GM23338 (cell line): ENCODE results near the gene CEBPG. TPM values are rescaled to one million over a fixed set of nuclear protein-coding genes. Genes with fewer than 3 reads are reported as not detected.

Experiments used
- ATAC-seq: fragments of 200-7000 bp; cut with Tn5 transposase; 3 replicates; pipeline ENCODE4 v1.9.1; 2020
- DNase-seq: peaks from one replicate; pipeline ENCODE4 v3.0.0-alpha.2; 2015; ENCODE audit warnings: low spot score
- H2AFZ ChIP-seq: fragments of 200-600 bp; sonication (generic); 2 replicates; pipeline ENCODE4 v1.8.0; 2016; ENCODE audit warnings: antibody characterized with exemption, mild to moderate bottlenecking, moderate library complexity
- H3F3A ChIP-seq: fragments of 200-600 bp; sonication (generic); replicated peaks from 2 replicates; pipeline ENCODE4 v1.8.0; 2017; ENCODE audit warnings: antibody characterized with exemption, mixed run types, low read depth
- H3K27ac ChIP-seq: fragments of 200-600 bp; sonication (generic); 2 replicates; pipeline ENCODE4 v1.6.1; 2016; ENCODE audit warnings: low read depth
- H3K27me3 ChIP-seq: fragments of 200-600 bp; sonication (generic); 2 replicates; pipeline ENCODE4 v1.8.0; 2016; ENCODE audit warnings: mild to moderate bottlenecking, mixed run types, moderate library complexity; ENCODE audit not compliant: insufficient read depth
- H3K36me3 ChIP-seq: fragments of 200-600 bp; sonication (generic); 2 replicates; pipeline ENCODE4 v1.8.0; 2016; ENCODE audit warnings: mild to moderate bottlenecking; ENCODE audit not compliant: insufficient read depth
- H3K4me1 ChIP-seq: fragments of 200-600 bp; sonication (generic); 2 replicates; pipeline ENCODE4 v1.8.0; 2016; ENCODE audit warnings: mild to moderate bottlenecking, moderate library complexity; ENCODE audit not compliant: insufficient read depth
- H3K4me2 ChIP-seq: fragments of 200-600 bp; sonication (generic); 2 replicates; pipeline ENCODE4 v1.7.1; 2017; ENCODE audit warnings: mixed run types
- H3K4me3 ChIP-seq: fragments of 200-600 bp; sonication (generic); 2 replicates; pipeline ENCODE4 v1.6.1; 2016; ENCODE audit warnings: mixed run types
- H3K79me2 ChIP-seq: fragments of 200-600 bp; sonication (generic); replicated peaks from 2 replicates; pipeline ENCODE4 v1.8.0; 2017; ENCODE audit warnings: mild to moderate bottlenecking; ENCODE audit not compliant: insufficient read depth
- H3K9me2 ChIP-seq: fragments of 200-600 bp; sonication (generic); 2 replicates; pipeline ENCODE4 v1.8.0; 2017; ENCODE audit not compliant: insufficient read depth
- H4K20me1 ChIP-seq: fragments of 200-600 bp; sonication (generic); replicated peaks from 2 replicates; pipeline ENCODE4 v1.8.0; 2017; ENCODE audit warnings: mild to moderate bottlenecking; ENCODE audit not compliant: insufficient read depth
- H3K27ac Mint-ChIP-seq: 2 replicates; pipeline ENCODE4 v1.8.0; 2020; ENCODE audit warnings: inconsistent platforms, mild to moderate bottlenecking, moderate library complexity, mixed read lengths
- H3K27me3 Mint-ChIP-seq: 3 replicates; pipeline ENCODE4 v1.8.0; 2022; ENCODE audit warnings: low read depth, mild to moderate bottlenecking, moderate library complexity, mixed read lengths, inconsistent platforms; ENCODE audit not compliant: insufficient read depth, poor library complexity
- H3K36me3 Mint-ChIP-seq: 3 replicates; pipeline ENCODE4 v1.8.0; 2021; ENCODE audit warnings: low read depth, mild to moderate bottlenecking, inconsistent platforms, moderate library complexity, mixed read lengths
- H3K4me1 Mint-ChIP-seq: 3 replicates; pipeline ENCODE4 v1.8.0; 2020; ENCODE audit warnings: mild to moderate bottlenecking, inconsistent platforms, mixed read lengths
- H3K4me3 Mint-ChIP-seq: 3 replicates; pipeline ENCODE4 v1.8.0; 2021; ENCODE audit warnings: moderate library complexity, mild to moderate bottlenecking, inconsistent platforms, mixed read lengths
- H3K9me3 Mint-ChIP-seq: 3 replicates; pipeline ENCODE4 v1.8.0; 2020; ENCODE audit warnings: moderate library complexity, mild to moderate bottlenecking, inconsistent platforms, mixed read lengths
- CTCF ChIP-seq, 2 experiments: fragments of 200-600 bp in 1 of 2; sonication (generic) in 1 of 2; conservative IDR thresholded peaks; 2 replicates each; pipeline versions ENCODE4 v1.5.1 to v1.6.1; 2016 to 2017; ENCODE audit warnings: antibody characterized with exemption in 2 of 2, low read depth in 2 of 2, mild to moderate bottlenecking in 2 of 2, moderate library complexity in 1 of 2
- ETS1 ChIP-seq: IDR thresholded peaks from 2 replicates; pipeline ENCODE4 v1.6.1; 2016; ENCODE audit warnings: antibody characterized with exemption
- EZH2 ChIP-seq: fragments of 200-600 bp; sonication (generic); IDR thresholded peaks from one replicate; pipeline ENCODE4 v1.8.0; 2017; ENCODE audit warnings: antibody characterized with exemption, mild to moderate bottlenecking, low read depth; ENCODE audit not compliant: unreplicated experiment
- EZH2phosphoT487 ChIP-seq: fragments of 200-600 bp; sonication (generic); IDR thresholded peaks from one replicate; pipeline ENCODE4 v1.8.1; 2018; ENCODE audit warnings: antibody characterized with exemption; ENCODE audit not compliant: unreplicated experiment
- JUNB ChIP-seq: IDR thresholded peaks from one replicate; pipeline ENCODE4 v1.6.1; 2016; ENCODE audit warnings: antibody characterized with exemption; ENCODE audit not compliant: unreplicated experiment
- NANOG ChIP-seq: IDR thresholded peaks from 2 replicates; pipeline ENCODE4 v1.6.1; 2016; ENCODE audit warnings: antibody characterized with exemption, borderline replicate concordance
- POLR2AphosphoS5 ChIP-seq: IDR thresholded peaks from 2 replicates; pipeline ENCODE4 v1.6.1; 2016; ENCODE audit warnings: antibody characterized with exemption, low read depth
- REST ChIP-seq: IDR thresholded peaks from one replicate; pipeline ENCODE4 v1.6.1; 2018; ENCODE audit warnings: antibody characterized with exemption; ENCODE audit not compliant: unreplicated experiment
- STAT1 ChIP-seq: IDR thresholded peaks from one replicate; pipeline ENCODE4 v1.6.1; 2016; ENCODE audit warnings: antibody characterized with exemption; ENCODE audit not compliant: unreplicated experiment
- ZNF114 ChIP-seq: fragments of 250-450 bp; sonication (Bioruptor Pico); IDR thresholded peaks from 2 replicates; pipeline ENCODE4 v1.5.0; 2020; ENCODE audit warnings: mild to moderate bottlenecking, moderate library complexity
- ZNF331 ChIP-seq: fragments of 250-450 bp; sonication (Bioruptor Pico); IDR thresholded peaks from 2 replicates; pipeline ENCODE4 v1.5.0; 2020; ENCODE audit warnings: low read depth, mild to moderate bottlenecking, moderate library complexity
- ZNF462 ChIP-seq: fragments of 250-450 bp; sonication (Bioruptor Pico); IDR thresholded peaks from 2 replicates; pipeline ENCODE4 v1.5.0; 2020; ENCODE audit warnings: mild to moderate bottlenecking, moderate library complexity
- polyA plus RNA-seq: library from polyadenylated mRNA; unstranded; fragments of >200 nt; fragmentation: Nextera tagmentation; extraction: Ambion mirVana; gene quantifications from 2 replicates; pipeline ENCODE4 v1.2.1, GENCODE V29; 2016
- total RNA-seq: library from RNA; depleted of rRNA; stranded (reverse); fragments of >200 nt; shearing (Covaris generic); gene quantifications from 2 replicates; pipeline ENCODE4 v1.2.3, GENCODE V29; 2014

CEBPG gene
- total and polyA plus RNA-seq, 2 experiments from 2014 or later, result 25.9 to 50.2 TPM

GRCh38 chr19:33399081-33399744 is 25.7 kb downstream of the CEBPG start:
- H2AFZ ChIP-seq, result no peak overlapping the region

More at GRCh38 chr19:33399081-33399744, 25.7 kb downstream of the CEBPG start:
- no peaks in the 10 kb centered on the region for H3K27me3 ChIP-seq
- H3K27ac Mint-ChIP-seq, result no peak overlapping the region
- no peaks in the 10 kb centered on the region; the same call in 2 of the 3 replicates for H3K9me3 Mint-ChIP-seq
- TF ChIP-seq ZNF114 (CRISPR knock-in tag), result no peak
- no peak for TF ChIP-seq CTCF (conservative IDR thresholded peaks at IDR 0.05; ENCODE audit: low read depth in 2 of 2)
- TF ChIP-seq EZH2, result no peak
- TF ChIP-seq ZNF331 (CRISPR knock-in tag), result no peak
- TF ChIP-seq ETS1, result no peak
- no peak for TF ChIP-seq REST
- TF ChIP-seq EZH2phosphoT487, result no peak
- no peak for TF ChIP-seq JUNB
- no peak for TF ChIP-seq NANOG
- TF ChIP-seq ZNF462, result no peak
- TF ChIP-seq STAT1, result no peak
- TF ChIP-seq POLR2AphosphoS5, result no peak
- no peaks in the 10 kb centered on the region for H3K36me3 Mint-ChIP-seq
- H3K4me1 Mint-ChIP-seq, result peaks cover 11% of the 10 kb centered on the region
- H3K4me1 ChIP-seq, result no peaks in the 10 kb centered on the region
- no peaks in the 10 kb centered on the region for H3K36me3 ChIP-seq
- H3F3A ChIP-seq, result no peaks in the 10 kb centered on the region
- no peak overlapping the region for H3K27ac ChIP-seq
- H3K9me2 ChIP-seq, result no peaks in the 10 kb centered on the region
- no peak overlapping the region for H3K4me2 ChIP-seq
- H3K4me3 Mint-ChIP-seq, result no peak overlapping the region
- ATAC-seq (no peak), DNase-seq (no peak)
- H3K27me3 Mint-ChIP-seq, result peaks cover 3% of the 10 kb centered on the region
- H3K79me2 ChIP-seq, result no peaks in the 10 kb centered on the region
- no peaks in the 10 kb centered on the region for H4K20me1 ChIP-seq
- H3K4me3 ChIP-seq, result no peak overlapping the region
